Neural crest cell (in vitro differentiated cells): ENCODE data around the gene ALOX12B. TPM values are rescaled to one million over a fixed set of nuclear protein-coding genes. Genes with fewer than 3 reads are reported as not detected.

Experiments used
- DNase-seq: peaks from one replicate; pipeline ENCODE4 v3.0.0; 2021; ENCODE audit warnings: low read depth, mixed read lengths, low spot score
- H3K27ac Mint-ChIP-seq: one replicate; pipeline ENCODE4 v1.8.0; 2021; ENCODE audit warnings: mild to moderate bottlenecking, mixed read lengths; ENCODE audit not compliant: unreplicated experiment
- H3K27me3 Mint-ChIP-seq: 2 replicates; pipeline ENCODE4 v1.8.0; 2021; ENCODE audit warnings: low read depth, mild to moderate bottlenecking, mixed read lengths
- H3K36me3 Mint-ChIP-seq: 2 replicates; pipeline ENCODE4 v1.8.0; 2021; ENCODE audit warnings: low read depth, mild to moderate bottlenecking, mixed read lengths
- H3K4me1 Mint-ChIP-seq: 2 replicates; pipeline ENCODE4 v1.8.0; 2021; ENCODE audit warnings: mixed read lengths
- H3K4me3 Mint-ChIP-seq: one replicate; pipeline ENCODE4 v1.8.0; 2021; ENCODE audit warnings: mild to moderate bottlenecking, mixed read lengths
- H3K9me3 Mint-ChIP-seq: 2 replicates; pipeline ENCODE4 v1.8.0; 2021; ENCODE audit warnings: mixed read lengths
- CTCF ChIP-seq: fragments of 200-600 bp; sonication (generic); conservative IDR thresholded peaks from 2 replicates; pipeline ENCODE4 v1.5.0; 2021; ENCODE audit warnings: antibody characterized with exemption, mild to moderate bottlenecking
- total RNA-seq: library from RNA; stranded (reverse); gene quantifications from 2 replicates; pipeline ENCODE4 v1.2.1, GENCODE V29; 2021

The ALOX12B gene
- total RNA-seq, 1 donor from 2014 or later: not detected

- H3K27me3 Mint-ChIP-seq: peaks cover 2% of the 10 kb centered on the region
These were observed 42.4 kb downstream of the ALOX12B start for GRCh38 chr17:8044819-8045810.

GRCh38 chr17:8041979-8042378 lies 45.5 kb downstream of the ALOX12B start:
- Mint-ChIP-seq H3K4me3 (no peak overlapping the region), H3K4me1 (no peaks in the 10 kb centered on the region), H3K36me3 (no peaks in the 10 kb centered on the region), H3K27me3 (peaks cover 4% of the 10 kb centered on the region), H3K27ac (no peak overlapping the region), H3K9me3 (peaks cover 2% of the 10 kb centered on the region)
- no peak for DNase-seq
- TF ChIP-seq CTCF: no peak

More at GRCh38 chr17:8044819-8045810, 42.4 kb downstream of the ALOX12B start:
- no peaks in the 10 kb centered on the region for H3K4me1 Mint-ChIP-seq
- H3K4me3 Mint-ChIP-seq: no peak overlapping the region
- no peaks in the 10 kb centered on the region for H3K9me3 Mint-ChIP-seq
- DNase-seq: no peak
- peak overlapping the region; percentile 86 for H3K27ac Mint-ChIP-seq
- H3K36me3 Mint-ChIP-seq: no peaks in the 10 kb centered on the region
- TF ChIP-seq CTCF: no peak

GRCh38 chr17:8041249-8041928 lies 46.1 kb downstream of the ALOX12B start:
- H3K27me3 Mint-ChIP-seq: peaks cover 4% of the 10 kb centered on the region
- H3K4me3 Mint-ChIP-seq: no peak overlapping the region
- no peak overlapping the region for H3K27ac Mint-ChIP-seq

GRCh38 chr17:8039611-8040168 lies 47.8 kb downstream of the ALOX12B start:
- H3K4me1 Mint-ChIP-seq: no peaks in the 10 kb centered on the region
- H3K36me3 Mint-ChIP-seq: no peaks in the 10 kb centered on the region
- TF ChIP-seq CTCF: no peak
- H3K4me3 Mint-ChIP-seq: no peak overlapping the region
- peaks cover 2% of the 10 kb centered on the region for H3K9me3 Mint-ChIP-seq
- peaks cover 10% of the 10 kb centered on the region for H3K27me3 Mint-ChIP-seq
- no peak for DNase-seq
- no peak overlapping the region for H3K27ac Mint-ChIP-seq

More at GRCh38 chr17:8041249-8041928, 46.1 kb downstream of the ALOX12B start:
- DNase-seq: peak; percentile 21
- peak; percentile 74 for TF ChIP-seq CTCF
- H3K9me3 Mint-ChIP-seq: peaks cover 2% of the 10 kb centered on the region
- H3K36me3 Mint-ChIP-seq: no peaks in the 10 kb centered on the region
- no peaks in the 10 kb centered on the region for H3K4me1 Mint-ChIP-seq

- Mint-ChIP-seq H3K4me3 (no peak within 1 kb of the TSS), H3K9me3 (peaks cover 2% of the 10 kb centered on the region), H3K36me3 (no peaks in the 10 kb centered on the region), H3K27me3 (peaks cover 16% of the 10 kb centered on the region), H3K27ac (no peak within 1 kb of the TSS), H3K4me1 (no peaks in the 10 kb centered on the region)
- no peak for TF ChIP-seq CTCF
- DNase-seq: no peak
These were observed 48.4 kb downstream of the ALOX12B start, which contains the start of gene ALOX15B for GRCh38 chr17:8038954-8039610. Gene ALOX15B, plus strand, starts transcription at chr17:8039059. Its CDS starts 97 bp downstream, at chr17:8039156.
